HCT116 (cell line): ENCODE results near the gene IGLL5.

Experiments
- CEBPB ChIP-seq: IDR thresholded peaks from 2 replicates; pipeline ENCODE4 v1.6.1; 2012; ENCODE audit warnings: low read depth
- EZH2 ChIP-seq: fragments of 200-600 bp; sonication (generic); IDR thresholded peaks from 2 replicates; pipeline ENCODE4 v1.6.1; 2017; ENCODE audit warnings: antibody characterized with exemption, mixed run types
- POLR2A ChIP-seq: IDR thresholded peaks from 2 replicates; pipeline ENCODE4 v1.7.0; 2011; ENCODE audit warnings: borderline replicate concordance; ENCODE audit not compliant: insufficient read depth, insufficient read length; ENCODE audit errors: extremely low read depth
- POLR2AphosphoS5 ChIP-seq: IDR thresholded peaks from 2 replicates; pipeline ENCODE4 v1.6.1; 2011; ENCODE audit warnings: mild to moderate bottlenecking, low read depth, low read length, moderate library complexity
- SRF ChIP-seq: IDR thresholded peaks from 2 replicates; pipeline ENCODE4 v1.6.1; 2012; ENCODE audit warnings: low read depth
- ZFX ChIP-seq: fragments of 450-650 bp; IDR thresholded peaks from 2 replicates; pipeline ENCODE4 v1.6.1; 2017
- TF ChIP-seq, protein P1 (sequence below), 3 experiments: fragments of 200-600 bp in 1 of 3; sonication (generic) in 1 of 3; IDR thresholded peaks in 2 of 3; conservative IDR thresholded peaks in 1 of 3; 2 replicates each; pipeline ENCODE4 v1.5.1; 2012 to 2017; ENCODE audit warnings: low read depth in 2 of 3, low read length in 2 of 3, antibody characterized with exemption in 1 of 3, borderline replicate concordance in 1 of 3, control low read depth in 1 of 3, mild to moderate bottlenecking in 1 of 3, mixed read lengths in 1 of 3, mixed run types in 1 of 3, moderate library complexity in 1 of 3; ENCODE audit not compliant: insufficient read depth in 1 of 3
- TF ChIP-seq, protein P2 (sequence below): IDR thresholded peaks from 2 replicates; pipeline ENCODE4 v1.6.1; 2012

DNA sequence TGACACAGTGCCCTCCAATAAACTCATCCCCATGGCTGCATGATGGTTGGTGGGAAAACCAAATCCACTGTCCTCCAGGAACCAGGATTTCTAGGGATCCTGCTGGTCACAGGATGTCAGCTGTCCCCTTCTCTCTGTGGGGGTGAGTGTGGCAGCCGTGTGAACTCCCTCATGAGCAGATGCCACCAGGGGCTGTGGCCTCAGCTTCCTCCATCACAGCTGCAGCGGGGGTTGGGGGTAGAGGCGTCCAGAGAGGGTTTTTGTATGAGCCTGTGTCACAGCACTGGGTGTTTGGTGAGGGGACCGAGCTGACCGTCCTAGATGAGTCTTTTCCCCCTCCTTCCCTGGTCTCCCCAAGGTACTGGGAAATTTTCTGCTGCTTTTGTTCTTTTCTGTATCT, 26.4 kb downstream of the IGLL5 start:
- TF ChIP-seq, protein P1, sequence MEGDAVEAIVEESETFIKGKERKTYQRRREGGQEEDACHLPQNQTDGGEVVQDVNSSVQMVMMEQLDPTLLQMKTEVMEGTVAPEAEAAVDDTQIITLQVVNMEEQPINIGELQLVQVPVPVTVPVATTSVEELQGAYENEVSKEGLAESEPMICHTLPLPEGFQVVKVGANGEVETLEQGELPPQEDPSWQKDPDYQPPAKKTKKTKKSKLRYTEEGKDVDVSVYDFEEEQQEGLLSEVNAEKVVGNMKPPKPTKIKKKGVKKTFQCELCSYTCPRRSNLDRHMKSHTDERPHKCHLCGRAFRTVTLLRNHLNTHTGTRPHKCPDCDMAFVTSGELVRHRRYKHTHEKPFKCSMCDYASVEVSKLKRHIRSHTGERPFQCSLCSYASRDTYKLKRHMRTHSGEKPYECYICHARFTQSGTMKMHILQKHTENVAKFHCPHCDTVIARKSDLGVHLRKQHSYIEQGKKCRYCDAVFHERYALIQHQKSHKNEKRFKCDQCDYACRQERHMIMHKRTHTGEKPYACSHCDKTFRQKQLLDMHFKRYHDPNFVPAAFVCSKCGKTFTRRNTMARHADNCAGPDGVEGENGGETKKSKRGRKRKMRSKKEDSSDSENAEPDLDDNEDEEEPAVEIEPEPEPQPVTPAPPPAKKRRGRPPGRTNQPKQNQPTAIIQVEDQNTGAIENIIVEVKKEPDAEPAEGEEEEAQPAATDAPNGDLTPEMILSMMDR (IDR thresholded peaks at IDR 0.05 in 2 of 3, conservative IDR thresholded peaks at IDR 0.05 in 1 of 3; ENCODE audit: borderline replicate concordance in 1 of 3, insufficient read depth in 1 of 3, low read depth in 2 of 3, low read length in 2 of 3), result no peak
- TF ChIP-seq POLR2A, result no peak
- no peak for TF ChIP-seq EZH2
- TF ChIP-seq ZFX, result no peak
- no peak for TF ChIP-seq POLR2AphosphoS5
- TF ChIP-seq SRF, result no peak
- TF ChIP-seq CEBPB, result no peak
- TF ChIP-seq, protein P2, sequence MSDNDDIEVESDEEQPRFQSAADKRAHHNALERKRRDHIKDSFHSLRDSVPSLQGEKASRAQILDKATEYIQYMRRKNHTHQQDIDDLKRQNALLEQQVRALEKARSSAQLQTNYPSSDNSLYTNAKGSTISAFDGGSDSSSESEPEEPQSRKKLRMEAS, result no peak
